ENCODE data around the gene PREP.

- TF ChIP-seq, protein P1, sequence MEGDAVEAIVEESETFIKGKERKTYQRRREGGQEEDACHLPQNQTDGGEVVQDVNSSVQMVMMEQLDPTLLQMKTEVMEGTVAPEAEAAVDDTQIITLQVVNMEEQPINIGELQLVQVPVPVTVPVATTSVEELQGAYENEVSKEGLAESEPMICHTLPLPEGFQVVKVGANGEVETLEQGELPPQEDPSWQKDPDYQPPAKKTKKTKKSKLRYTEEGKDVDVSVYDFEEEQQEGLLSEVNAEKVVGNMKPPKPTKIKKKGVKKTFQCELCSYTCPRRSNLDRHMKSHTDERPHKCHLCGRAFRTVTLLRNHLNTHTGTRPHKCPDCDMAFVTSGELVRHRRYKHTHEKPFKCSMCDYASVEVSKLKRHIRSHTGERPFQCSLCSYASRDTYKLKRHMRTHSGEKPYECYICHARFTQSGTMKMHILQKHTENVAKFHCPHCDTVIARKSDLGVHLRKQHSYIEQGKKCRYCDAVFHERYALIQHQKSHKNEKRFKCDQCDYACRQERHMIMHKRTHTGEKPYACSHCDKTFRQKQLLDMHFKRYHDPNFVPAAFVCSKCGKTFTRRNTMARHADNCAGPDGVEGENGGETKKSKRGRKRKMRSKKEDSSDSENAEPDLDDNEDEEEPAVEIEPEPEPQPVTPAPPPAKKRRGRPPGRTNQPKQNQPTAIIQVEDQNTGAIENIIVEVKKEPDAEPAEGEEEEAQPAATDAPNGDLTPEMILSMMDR (IDR thresholded peaks at IDR 0.05; ENCODE audit: insufficient read depth, low read length, poor library complexity, severe bottlenecking): no peak
- no peak for TF ChIP-seq EZH2phosphoT487 (conservative IDR thresholded peaks at IDR 0.05; ENCODE audit: low read length)
These were observed 130.1 kb downstream of the PREP start for GRCh38 chr6:105272786-105273185.
